ENCODE data around the gene CRKL.

CRKL gene

DNA sequence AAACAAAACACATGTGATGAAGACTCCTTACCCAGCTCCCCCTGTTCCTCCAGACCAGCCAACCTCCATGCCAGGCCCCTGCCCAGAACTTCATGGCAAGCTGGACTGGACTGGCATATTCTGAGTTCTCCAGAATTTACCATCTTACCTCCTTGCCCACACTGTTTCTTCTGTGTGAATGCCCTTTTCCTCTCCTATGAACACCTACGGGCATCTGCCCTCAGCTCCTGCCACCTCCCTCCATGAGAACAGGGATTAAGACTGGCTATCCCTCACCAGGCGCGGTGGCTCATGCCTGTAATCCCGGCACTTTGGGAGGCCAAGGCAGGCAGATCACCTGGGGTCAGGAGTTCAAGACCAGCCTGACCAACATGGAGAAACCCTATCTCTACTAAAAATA lies 43.4 kb downstream of the CRKL start:
- no peak for TF ChIP-seq POLR2AphosphoS5 (IDR thresholded peaks at IDR 0.05; ENCODE audit: low read depth)
- TF ChIP-seq REST (IDR thresholded peaks at IDR 0.05; ENCODE audit: insufficient replicate concordance, low read depth): no peak
- no peak for TF ChIP-seq GABPA (IDR thresholded peaks at IDR 0.05; ENCODE audit: low read depth)
- TF ChIP-seq, protein P1, sequence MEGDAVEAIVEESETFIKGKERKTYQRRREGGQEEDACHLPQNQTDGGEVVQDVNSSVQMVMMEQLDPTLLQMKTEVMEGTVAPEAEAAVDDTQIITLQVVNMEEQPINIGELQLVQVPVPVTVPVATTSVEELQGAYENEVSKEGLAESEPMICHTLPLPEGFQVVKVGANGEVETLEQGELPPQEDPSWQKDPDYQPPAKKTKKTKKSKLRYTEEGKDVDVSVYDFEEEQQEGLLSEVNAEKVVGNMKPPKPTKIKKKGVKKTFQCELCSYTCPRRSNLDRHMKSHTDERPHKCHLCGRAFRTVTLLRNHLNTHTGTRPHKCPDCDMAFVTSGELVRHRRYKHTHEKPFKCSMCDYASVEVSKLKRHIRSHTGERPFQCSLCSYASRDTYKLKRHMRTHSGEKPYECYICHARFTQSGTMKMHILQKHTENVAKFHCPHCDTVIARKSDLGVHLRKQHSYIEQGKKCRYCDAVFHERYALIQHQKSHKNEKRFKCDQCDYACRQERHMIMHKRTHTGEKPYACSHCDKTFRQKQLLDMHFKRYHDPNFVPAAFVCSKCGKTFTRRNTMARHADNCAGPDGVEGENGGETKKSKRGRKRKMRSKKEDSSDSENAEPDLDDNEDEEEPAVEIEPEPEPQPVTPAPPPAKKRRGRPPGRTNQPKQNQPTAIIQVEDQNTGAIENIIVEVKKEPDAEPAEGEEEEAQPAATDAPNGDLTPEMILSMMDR (IDR thresholded peaks at IDR 0.05; ENCODE audit: insufficient read depth, low read length): no peak
- no peak for TF ChIP-seq SPI1 (IDR thresholded peaks at IDR 0.05; ENCODE audit: borderline replicate concordance, low read depth)
- no peaks in the 10 kb centered on the region for H3K27me3 ChIP-seq (ENCODE audit: insufficient read depth, poor library complexity, severe bottlenecking)

DNA sequence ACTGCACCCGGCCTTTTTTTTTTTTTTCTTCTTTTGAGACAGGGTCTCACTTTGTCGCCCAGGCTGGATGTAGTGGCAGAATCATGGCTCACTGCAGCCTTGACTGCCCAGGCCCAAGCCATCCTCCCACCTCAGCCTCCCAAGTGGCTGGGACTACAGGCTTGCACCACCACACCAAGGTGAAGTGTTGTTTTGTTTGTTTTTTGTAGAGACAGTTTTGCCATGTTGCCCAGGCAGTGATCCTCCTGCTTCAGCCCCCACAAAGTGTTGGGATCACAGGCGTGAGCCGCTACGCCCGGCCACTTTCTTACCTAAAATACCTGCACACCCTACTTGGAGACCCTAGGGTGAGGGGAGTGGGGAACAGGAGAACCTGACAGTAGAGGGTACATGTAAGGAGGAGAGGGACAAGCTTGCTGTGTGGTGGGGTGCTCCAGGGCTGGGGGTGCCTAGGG lies 45.3 kb downstream of the CRKL start:
- no peak overlapping the region for H3K27ac ChIP-seq (replicated peaks)
- DNase-seq (ENCODE audit: low read depth in 1 of 2, low spot score in 1 of 2): no peak

More for the DNA sequence above, 43.4 kb downstream of the CRKL start:
- H3K27ac ChIP-seq (replicated peaks): no peak overlapping the region
- no peak overlapping the region for H3K4me3 ChIP-seq (replicated peaks; ENCODE audit: insufficient read depth, low read length)
- DNase-seq (ENCODE audit: low read depth in 1 of 2, low spot score in 1 of 2): no peak

More for the DNA sequence above, 45.3 kb downstream of the CRKL start:
- Histone ChIP-seq H3K4me3 (replicated peaks; ENCODE audit: insufficient read depth, low read length) (no peak overlapping the region), H3K27me3 (ENCODE audit: insufficient read depth, poor library complexity, severe bottlenecking) (no peaks in the 10 kb centered on the region)
- TF ChIP-seq SPI1 (IDR thresholded peaks at IDR 0.05; ENCODE audit: borderline replicate concordance, low read depth) (no peak), POLR2AphosphoS5 (IDR thresholded peaks at IDR 0.05; ENCODE audit: low read depth) (no peak), REST (IDR thresholded peaks at IDR 0.05; ENCODE audit: insufficient replicate concordance, low read depth) (no peak), GABPA (IDR thresholded peaks at IDR 0.05; ENCODE audit: low read depth) (no peak)
- TF ChIP-seq, protein P1 (IDR thresholded peaks at IDR 0.05; ENCODE audit: insufficient read depth, low read length): no peak
